GM12878 (cell line): Measurements from ENCODE around the gene BEAN1. TPM values are rescaled to one million over a fixed set of nuclear protein-coding genes. Genes with fewer than 3 reads are reported as not detected.

Experiments used
- ATAC-seq: fragments of 200-7000 bp; cut with Tn5 transposase; 3 replicates; pipeline ENCODE4 v1.9.1; 2020; ENCODE audit warnings: mild to moderate bottlenecking, moderate library complexity
- BruUV-seq: library from RNA; stranded (reverse); fragments of 400-500 nt; replicated peaks from 2 replicates; lab custom pipeline; 2021; lab: Mats Ljungman, UMichigan
- CTCF ChIA-PET: fragments of 300-600 bp; sonication (Branson Sonifier 250); formaldehyde crosslinking; extraction: SDS; loops from one replicate; lab custom pipeline; 2021; ENCODE audit warnings: inconsistent platforms; lab: Yijun Ruan, JAX
- POLR2A ChIA-PET: fragments of 350-600 bp; formaldehyde crosslinking; extraction: SDS; loops from one replicate; lab custom pipeline; 2021; ENCODE audit warnings: inconsistent platforms; lab: Charles Lee
- RAD21 ChIA-PET: fragments of 300-600 bp; sonication (Branson Sonifier 250); formaldehyde crosslinking; loops from one replicate; lab custom pipeline; 2023; ENCODE audit warnings: antibody characterized with exemption; ENCODE audit not compliant: unreplicated experiment; lab: Charles Lee
- SMC1A ChIA-PET: fragments of 300-600 bp; sonication (Branson Sonifier 250); formaldehyde crosslinking; loops from one replicate; lab custom pipeline; 2023; ENCODE audit not compliant: unreplicated experiment, uncharacterized antibody; lab: Charles Lee
- DNase-seq: peaks from one replicate; pipeline ENCODE4 v3.0.0-alpha.2; 2011; ENCODE audit warnings: low read depth, low spot score
- FAIRE-seq: peaks from 3 replicates; lab custom pipeline; 2011; peaks lifted over from hg19 to GRCh38; lab: Jason Lieb, UNC
- H2AFZ ChIP-seq: 2 replicates; pipeline ENCODE4 v1.6.0; 2011; ENCODE audit warnings: low read depth, low read length, control low read depth; ENCODE audit not compliant: control insufficient read depth
- H3K27ac ChIP-seq: 2 replicates; pipeline ENCODE4 v1.5.1; 2011; ENCODE audit warnings: control low read depth; ENCODE audit not compliant: control insufficient read depth, insufficient read depth
- H3K27me3 ChIP-seq, 2 experiments: replicated peaks in 1 of 2; 2 replicates each; pipeline versions ENCODE4 v1.6.0 to v1.6.1; 2011; ENCODE audit warnings: low read length in 1 of 2; ENCODE audit not compliant: control insufficient read depth in 2 of 2, insufficient read depth in 2 of 2
- H3K36me3 ChIP-seq, 2 experiments: 2 replicates each; pipeline ENCODE4 v1.5.1; 2011; ENCODE audit warnings: low read length in 1 of 2; ENCODE audit not compliant: control insufficient read depth in 2 of 2, insufficient read depth in 2 of 2
- H3K4me1 ChIP-seq: 2 replicates; pipeline ENCODE4 v1.6.1; 2011; ENCODE audit warnings: mild to moderate bottlenecking, low read length, moderate library complexity, mixed read lengths; ENCODE audit not compliant: control insufficient read depth, insufficient read depth
- H3K4me2 ChIP-seq: 2 replicates; pipeline ENCODE4 v1.6.0; 2011; ENCODE audit warnings: control low read depth; ENCODE audit not compliant: control insufficient read depth, insufficient read depth
- H3K4me3 ChIP-seq: fragments of 200-600 bp; sonication (generic); 2 replicates; pipeline ENCODE4 v1.5.1; 2016
- H3K79me2 ChIP-seq: 2 replicates; pipeline ENCODE4 v1.6.0; 2011; ENCODE audit warnings: low read length; ENCODE audit not compliant: control insufficient read depth, insufficient read depth
- H3K9ac ChIP-seq: 2 replicates; pipeline ENCODE4 v1.8.0; 2011; ENCODE audit warnings: low read length, control low read depth, mixed read lengths; ENCODE audit not compliant: control insufficient read depth, insufficient read depth
- H3K9me3 ChIP-seq: replicated peaks from 3 replicates; pipeline ENCODE4 v1.5.1; 2011; ENCODE audit warnings: mild to moderate bottlenecking, low read length; ENCODE audit not compliant: control insufficient read depth, insufficient read depth
- H4K20me1 ChIP-seq: 2 replicates; pipeline ENCODE4 v1.6.0; 2011; ENCODE audit not compliant: control insufficient read depth, insufficient read depth
- EZH2 ChIP-seq: IDR thresholded peaks from 2 replicates; pipeline ENCODE4 v1.6.1; 2012; ENCODE audit warnings: low read depth, mild to moderate bottlenecking, control low read depth, inconsistent platforms, low read length, borderline replicate concordance; ENCODE audit not compliant: control insufficient read depth
- HDAC6 ChIP-seq: fragments of 200-600 bp; sonication (generic); IDR thresholded peaks from one replicate; pipeline ENCODE4 v1.8.0; 2017; ENCODE audit warnings: antibody characterized with exemption; ENCODE audit not compliant: unreplicated experiment
- MEF2B ChIP-seq: fragments of 450-650 bp; IDR thresholded peaks from 2 replicates; pipeline ENCODE4 v1.6.1; 2018; ENCODE audit warnings: mild to moderate bottlenecking, moderate library complexity; ENCODE audit not compliant: partially characterized antibody, poor library complexity, severe bottlenecking
- TCF7 ChIP-seq: IDR thresholded peaks from 2 replicates; pipeline ENCODE4 v1.6.1; 2014; ENCODE audit warnings: antibody characterized with exemption, borderline replicate concordance
- WRNIP1 ChIP-seq: IDR thresholded peaks from 2 replicates; pipeline ENCODE4 v1.6.1; 2011; ENCODE audit warnings: low read depth, low read length, improper control_type of control experiment, borderline replicate concordance
- WGBS: methylation state at CpG from one replicate; pipeline ENCODE4 v1.1.6; 2016; ENCODE audit warnings: low lambda C conversion rate; ENCODE audit not compliant: insufficient replicate concordance, insufficient coverage; ENCODE audit errors: missing lambda C conversion rate; 5-methylcytosine and 5-hydroxymethylcytosine counted together
- in situ Hi-C: fragments of 300-500 bp; cut with MboI; formaldehyde crosslinking; loops from 9 replicates; pipeline ENCODE4 v1.14.3; 2018; ENCODE audit warnings: mixed read lengths
- intact Hi-C: fragments of 100-400 bp; cut with micrococcal nuclease; formaldehyde crosslinking; loops from one replicate; pipeline ENCODE4 v1.14.2; 2022; ENCODE audit not compliant: unreplicated experiment
- polyA plus RNA-seq, 11 experiments: library from polyadenylated mRNA; depleted of rRNA in 4 of 11; unstranded in 6 of 11; stranded (reverse) in 5 of 11; fragments of >200 nt; fragmentation: Nextera tagmentation in 4 of 11; fragmentation: Illumina TruSeq in 1 of 11; extraction: Ambion mirVana in 4 of 11; extraction: Trizol in 1 of 11; gene quantifications; 1 replicate in 1 of 11; 2 replicates in 10 of 11; pipeline versions ENCODE4 v1.2.1 to v1.2.3, GENCODE V29; 2011 to 2016; ENCODE audit warnings: inconsistent platforms in 2 of 11, missing spikeins in 2 of 11, low read depth in 1 of 11
- total RNA-seq, 4 experiments: library from RNA; depleted of rRNA in 3 of 4; stranded (reverse); fragments of >200 nt in 3 of 4; fragmentation: Illumina TruSeq in 1 of 4; extraction: Trizol in 1 of 4; gene quantifications; 2 replicates each; pipeline versions ENCODE4 v1.2.1 to v1.2.3, GENCODE V29; 2013 to 2021
- TF ChIP-seq, protein P1 (sequence below): fragments of 450-650 bp; IDR thresholded peaks from 2 replicates; pipeline ENCODE4 v1.6.1; 2016; ENCODE audit warnings: mild to moderate bottlenecking
- TF ChIP-seq, protein P2 (sequence below): fragments of 450-650 bp; IDR thresholded peaks from 2 replicates; pipeline ENCODE4 v1.6.1; 2017; ENCODE audit warnings: mild to moderate bottlenecking, moderate library complexity

Gene BEAN1
- total and polyA plus RNA-seq, 10 of the 15 experiments (the other 5 are each of a cell fraction or from before 2014, with no cell fraction given), result not detected

GRCh38 chr16:66399930-66400329 is 27.2 kb upstream of the BEAN1 start:
- CTCF ChIA-PET, result interaction anchor here (0.5 to 1.5 kb wide), 2 partner anchors 83 to 736 kb away, joined by 3 to 6 read pairs; no protein-coding TSS in a partner anchor
- Histone ChIP-seq H3K4me3 (no peak overlapping the region), H3K27me3 (peaks cover 0 to 4% of the 10 kb centered on the region in 2 experiments; a peak in 3 of 4 replicates), H3K36me3 (no peaks in the 10 kb centered on the region), H3K9ac (no peak overlapping the region), H4K20me1 (no peaks in the 10 kb centered on the region)
- SMC1A ChIA-PET, result no interaction called here
- RAD21 ChIA-PET, result no interaction called here
- intact Hi-C loops, result no loop called here
- POLR2A ChIA-PET, result no interaction called here
- no peak for TF ChIP-seq TCF7
- no peak for TF ChIP-seq MEF2B
- TF ChIP-seq HDAC6, result no peak
- TF ChIP-seq, all 136 proteins: peak for 0
- Histone ChIP-seq H3K4me1 (no peaks in the 10 kb centered on the region), H3K27ac (no peak overlapping the region), H3K9me3 (no peaks in the 10 kb centered on the region; the same call in 2 of the 3 replicates), H3K4me2 (no peak overlapping the region), H2AFZ (no peak overlapping the region), H3K79me2 (no peaks in the 10 kb centered on the region)
- FAIRE-seq, result no peak
- 16% methylated on average over 3 of the region's 3 CpGs for WGBS
- no peak for DNase-seq
- BruUV-seq, result no TSS peak
- no peak for ATAC-seq
- in situ Hi-C loops, result no loop called here

DNA sequence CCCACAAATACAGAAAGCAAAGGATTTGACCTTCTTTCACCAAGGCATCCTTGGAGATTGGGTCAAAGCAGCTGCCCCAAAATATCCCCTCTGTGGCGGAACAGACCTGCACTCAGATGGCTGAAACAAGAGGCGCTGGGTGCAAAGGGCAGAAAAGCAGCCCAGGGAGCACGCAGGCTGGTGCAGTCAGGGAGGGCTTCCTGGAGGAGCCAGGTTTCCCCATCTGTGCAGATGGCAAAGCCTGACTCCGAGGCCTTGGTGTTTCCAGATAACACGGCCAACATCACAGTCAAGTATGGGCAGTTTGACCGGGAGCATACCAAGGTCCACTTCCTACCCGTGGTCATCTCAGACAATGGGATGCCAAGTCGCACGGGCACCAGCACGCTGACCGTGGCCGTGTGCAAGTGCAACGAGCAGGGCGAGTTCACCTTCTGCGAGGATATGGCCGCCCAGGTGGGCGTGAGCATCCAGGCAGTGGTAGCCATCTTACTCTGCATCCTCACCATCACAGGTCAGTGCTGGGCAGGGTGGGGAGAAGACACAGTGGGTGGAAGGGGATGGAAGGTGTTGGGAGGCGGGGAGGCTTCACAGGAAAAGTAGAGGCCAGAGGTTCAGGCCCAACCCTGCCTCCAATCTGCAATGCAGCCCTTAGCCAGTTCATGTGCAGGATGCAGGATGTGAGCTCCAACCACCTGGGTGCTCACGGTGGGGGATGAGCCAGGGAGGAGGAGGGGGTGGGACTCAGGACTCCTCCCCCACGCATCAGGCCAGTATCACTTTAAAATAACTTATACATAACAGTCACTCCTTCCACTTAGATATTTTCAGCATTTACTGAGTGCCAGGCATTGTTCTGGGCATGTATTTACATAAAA is 26.4 kb upstream of the BEAN1 start:
- no peak overlapping the region for H3K27ac ChIP-seq
- H3K4me2 ChIP-seq, result no peak overlapping the region
- H3K9me3 ChIP-seq, result no peaks in the 10 kb centered on the region; the same call in 2 of the 3 replicates
- H3K9ac ChIP-seq, result no peak overlapping the region
- no peaks in the 10 kb centered on the region for H3K4me1 ChIP-seq
- H4K20me1 ChIP-seq, result no peaks in the 10 kb centered on the region
- BruUV-seq, result no TSS peak
- ChIA-PET SMC1A (no interaction called here), RAD21 (no interaction called here), CTCF (interaction anchor here (1.5 kb wide), 1 partner anchor 82 kb away, joined by 6 read pairs; no protein-coding TSS in a partner anchor), POLR2A (no interaction called here)
- H3K27me3 ChIP-seq, result peaks cover 0 to 4% of the 10 kb centered on the region in 2 experiments; a peak in 3 of 4 replicates
- H3K4me3 ChIP-seq, result no peak overlapping the region
- no peak for FAIRE-seq
- intact Hi-C loops, result no loop called here
- DNase-seq, result no peak
- in situ Hi-C loops, result no loop called here
- WGBS, result 31% methylated on average over 20 of the region's 20 CpGs
- H2AFZ ChIP-seq, result no peak overlapping the region
- no peaks in the 10 kb centered on the region for H3K36me3 ChIP-seq
- ATAC-seq, result no peak; the same call in 2 of the 3 replicates
- no peaks in the 10 kb centered on the region for H3K79me2 ChIP-seq
- no peak for TF ChIP-seq EZH2
- TF ChIP-seq WRNIP1, result no peak
- TF ChIP-seq, protein P1, sequence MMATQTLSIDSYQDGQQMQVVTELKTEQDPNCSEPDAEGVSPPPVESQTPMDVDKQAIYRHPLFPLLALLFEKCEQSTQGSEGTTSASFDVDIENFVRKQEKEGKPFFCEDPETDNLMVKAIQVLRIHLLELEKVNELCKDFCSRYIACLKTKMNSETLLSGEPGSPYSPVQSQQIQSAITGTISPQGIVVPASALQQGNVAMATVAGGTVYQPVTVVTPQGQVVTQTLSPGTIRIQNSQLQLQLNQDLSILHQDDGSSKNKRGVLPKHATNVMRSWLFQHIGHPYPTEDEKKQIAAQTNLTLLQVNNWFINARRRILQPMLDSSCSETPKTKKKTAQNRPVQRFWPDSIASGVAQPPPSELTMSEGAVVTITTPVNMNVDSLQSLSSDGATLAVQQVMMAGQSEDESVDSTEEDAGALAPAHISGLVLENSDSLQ, result no peak
- TF ChIP-seq MEF2B, result no peak
- TF ChIP-seq, protein P2, sequence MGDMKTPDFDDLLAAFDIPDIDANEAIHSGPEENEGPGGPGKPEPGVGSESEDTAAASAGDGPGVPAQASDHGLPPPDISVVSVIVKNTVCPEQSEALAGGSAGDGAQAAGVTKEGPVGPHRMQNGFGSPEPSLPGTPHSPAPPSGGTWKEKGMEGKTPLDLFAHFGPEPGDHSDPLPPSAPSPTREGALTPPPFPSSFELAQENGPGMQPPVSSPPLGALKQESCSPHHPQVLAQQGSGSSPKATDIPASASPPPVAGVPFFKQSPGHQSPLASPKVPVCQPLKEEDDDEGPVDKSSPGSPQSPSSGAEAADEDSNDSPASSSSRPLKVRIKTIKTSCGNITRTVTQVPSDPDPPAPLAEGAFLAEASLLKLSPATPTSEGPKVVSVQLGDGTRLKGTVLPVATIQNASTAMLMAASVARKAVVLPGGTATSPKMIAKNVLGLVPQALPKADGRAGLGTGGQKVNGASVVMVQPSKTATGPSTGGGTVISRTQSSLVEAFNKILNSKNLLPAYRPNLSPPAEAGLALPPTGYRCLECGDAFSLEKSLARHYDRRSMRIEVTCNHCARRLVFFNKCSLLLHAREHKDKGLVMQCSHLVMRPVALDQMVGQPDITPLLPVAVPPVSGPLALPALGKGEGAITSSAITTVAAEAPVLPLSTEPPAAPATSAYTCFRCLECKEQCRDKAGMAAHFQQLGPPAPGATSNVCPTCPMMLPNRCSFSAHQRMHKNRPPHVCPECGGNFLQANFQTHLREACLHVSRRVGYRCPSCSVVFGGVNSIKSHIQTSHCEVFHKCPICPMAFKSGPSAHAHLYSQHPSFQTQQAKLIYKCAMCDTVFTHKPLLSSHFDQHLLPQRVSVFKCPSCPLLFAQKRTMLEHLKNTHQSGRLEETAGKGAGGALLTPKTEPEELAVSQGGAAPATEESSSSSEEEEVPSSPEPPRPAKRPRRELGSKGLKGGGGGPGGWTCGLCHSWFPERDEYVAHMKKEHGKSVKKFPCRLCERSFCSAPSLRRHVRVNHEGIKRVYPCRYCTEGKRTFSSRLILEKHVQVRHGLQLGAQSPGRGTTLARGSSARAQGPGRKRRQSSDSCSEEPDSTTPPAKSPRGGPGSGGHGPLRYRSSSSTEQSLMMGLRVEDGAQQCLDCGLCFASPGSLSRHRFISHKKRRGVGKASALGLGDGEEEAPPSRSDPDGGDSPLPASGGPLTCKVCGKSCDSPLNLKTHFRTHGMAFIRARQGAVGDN, result no peak
